ENCODE measurements around the gene BRD4.
A peak's percentile ranks its signal among the peaks of the same experiment; 100 is the strongest.

BRD4 gene

GRCh38 chr19:15288146-15288963 is 44.0 kb downstream of the BRD4 start:
- no peak for DNase-seq

GRCh38 chr19:15287496-15287895 is 44.8 kb downstream of the BRD4 start:
- no peak for DNase-seq

- DNase-seq: no peak
Observed at GRCh38 chr19:15286688-15287365, 45.5 kb downstream of the BRD4 start.

DNA sequence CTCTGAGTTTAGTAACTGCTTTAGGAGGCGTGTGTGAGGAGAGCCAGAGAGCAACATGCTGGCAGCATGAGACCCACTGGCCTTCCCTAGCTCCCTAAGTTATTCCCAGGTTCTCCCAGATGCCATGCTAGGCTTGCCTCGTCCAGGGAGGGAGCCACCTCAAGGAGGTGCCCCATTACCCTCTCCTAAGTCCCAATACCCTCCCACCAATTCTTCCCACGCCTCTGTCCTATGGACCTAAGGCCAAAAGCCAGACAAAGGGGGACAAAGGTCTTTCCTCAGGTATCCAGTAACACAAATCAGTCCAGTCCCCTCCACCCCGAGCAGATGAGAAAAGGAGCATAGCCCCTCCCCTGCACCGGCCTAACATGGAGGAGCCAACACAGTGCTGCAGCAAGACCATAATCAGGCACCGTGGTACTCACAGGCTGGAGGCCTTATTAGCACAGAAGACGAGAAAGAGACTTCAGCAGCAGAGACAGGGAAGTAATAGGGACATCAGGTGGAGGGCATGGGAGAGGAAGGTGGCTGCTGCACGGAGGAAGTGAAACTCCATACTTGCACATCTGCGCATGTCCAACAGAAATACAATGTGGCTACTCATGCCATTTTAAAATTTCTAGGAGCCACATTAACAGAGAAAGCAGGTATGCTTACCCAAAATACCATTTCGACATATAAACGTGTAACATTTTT is 46.3 kb downstream of the BRD4 start:
- DNase-seq: no peak

- no peak for DNase-seq
Observed at GRCh38 chr19:15284896-15285295, 47.4 kb downstream of the BRD4 start.

DNA sequence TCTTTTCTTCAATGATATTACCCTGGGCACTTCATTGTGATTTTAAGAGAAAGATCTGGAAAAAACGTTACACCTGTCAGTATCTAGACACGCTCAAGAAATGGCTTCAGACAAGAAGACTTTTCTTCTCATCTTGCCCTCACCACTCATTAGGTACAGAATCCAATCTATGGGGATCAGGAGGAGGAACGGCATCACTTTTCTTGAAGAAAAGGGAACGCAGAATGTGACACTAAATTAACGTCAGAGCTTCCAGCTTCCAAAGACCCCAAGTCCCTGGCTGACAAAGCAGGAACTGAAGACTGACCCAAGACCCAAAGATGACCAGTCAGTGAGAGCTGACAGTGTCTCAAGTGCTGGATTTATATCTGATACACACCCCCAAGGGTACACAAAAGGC is 48.2 kb downstream of the BRD4 start:
- no peak for DNase-seq

DNA sequence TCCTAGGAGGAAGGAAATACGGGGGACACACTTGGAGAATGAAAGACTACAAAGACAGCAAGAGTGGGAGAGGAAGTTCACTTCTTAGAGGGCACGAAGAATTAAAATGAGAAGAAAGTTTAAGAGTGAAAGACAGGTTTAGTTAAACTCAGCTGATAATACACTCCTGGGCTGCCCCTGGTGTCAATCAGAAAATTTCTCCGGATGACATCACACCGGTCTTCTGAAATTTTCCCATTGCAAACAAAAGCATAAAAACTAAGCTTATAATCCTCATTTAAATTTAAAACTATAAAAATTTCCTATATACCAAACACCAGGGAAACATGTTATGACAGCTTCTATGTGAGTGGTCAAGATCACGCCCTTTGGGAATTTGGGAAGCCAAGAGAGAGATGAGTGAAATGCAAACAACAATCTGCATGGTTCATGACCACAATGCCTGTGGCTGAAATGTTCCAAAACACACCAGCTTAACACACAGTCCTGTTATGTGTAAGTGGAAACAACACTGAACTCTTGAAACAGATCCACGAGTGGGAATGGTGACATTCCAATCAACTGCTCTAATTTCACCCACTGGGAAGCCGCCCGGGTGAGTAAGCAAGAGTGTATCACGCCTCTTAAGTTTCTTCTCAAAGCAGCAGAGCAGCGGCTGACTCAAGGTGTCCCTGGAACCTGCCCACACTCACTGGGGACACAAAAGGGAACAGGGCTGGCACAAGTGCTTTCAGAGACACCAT is 49.0 kb downstream of the BRD4 start:
- peak in 1 of 2 experiments; percentile 25 for DNase-seq

- DNase-seq: no peak
Observed at GRCh38 chr19:15282311-15282705, 50.0 kb downstream of the BRD4 start.

DNA sequence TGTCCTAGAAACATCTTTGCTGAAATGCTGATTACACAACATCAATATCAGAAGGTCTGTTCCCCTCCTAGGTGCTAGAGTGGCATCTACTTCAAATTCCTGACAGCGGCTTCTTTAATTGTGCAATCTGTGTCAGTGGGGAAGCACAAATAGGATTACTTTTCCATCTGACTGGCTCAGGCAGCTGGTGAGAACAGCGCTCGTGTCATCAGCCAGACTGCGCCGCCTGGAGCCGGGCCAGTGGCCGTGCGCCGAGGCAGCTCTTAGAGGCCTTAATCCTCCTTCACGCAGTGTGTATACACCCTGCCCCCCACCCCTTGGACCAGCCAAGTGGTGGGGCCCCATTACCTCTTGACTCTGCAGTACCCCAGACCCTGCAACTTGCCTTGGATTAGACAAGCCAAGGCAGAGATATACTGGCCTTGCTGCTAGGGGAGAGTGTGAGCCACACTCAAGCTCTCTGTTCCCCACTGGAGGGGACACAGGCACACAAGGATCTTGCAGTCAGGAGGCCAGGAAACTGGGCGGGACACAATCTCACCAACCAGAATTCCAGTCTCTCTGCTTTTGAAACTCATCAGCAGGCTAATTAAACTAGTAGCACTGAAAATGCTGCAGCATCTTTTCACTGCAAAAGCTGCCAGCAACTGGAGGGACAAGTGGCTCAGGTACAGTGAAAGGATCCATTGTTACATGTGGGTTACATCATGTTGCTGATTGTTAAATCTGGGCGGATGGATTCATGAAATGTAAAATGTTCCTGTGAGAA is 51.2 kb downstream of the BRD4 start:
- no peak for DNase-seq

DNA sequence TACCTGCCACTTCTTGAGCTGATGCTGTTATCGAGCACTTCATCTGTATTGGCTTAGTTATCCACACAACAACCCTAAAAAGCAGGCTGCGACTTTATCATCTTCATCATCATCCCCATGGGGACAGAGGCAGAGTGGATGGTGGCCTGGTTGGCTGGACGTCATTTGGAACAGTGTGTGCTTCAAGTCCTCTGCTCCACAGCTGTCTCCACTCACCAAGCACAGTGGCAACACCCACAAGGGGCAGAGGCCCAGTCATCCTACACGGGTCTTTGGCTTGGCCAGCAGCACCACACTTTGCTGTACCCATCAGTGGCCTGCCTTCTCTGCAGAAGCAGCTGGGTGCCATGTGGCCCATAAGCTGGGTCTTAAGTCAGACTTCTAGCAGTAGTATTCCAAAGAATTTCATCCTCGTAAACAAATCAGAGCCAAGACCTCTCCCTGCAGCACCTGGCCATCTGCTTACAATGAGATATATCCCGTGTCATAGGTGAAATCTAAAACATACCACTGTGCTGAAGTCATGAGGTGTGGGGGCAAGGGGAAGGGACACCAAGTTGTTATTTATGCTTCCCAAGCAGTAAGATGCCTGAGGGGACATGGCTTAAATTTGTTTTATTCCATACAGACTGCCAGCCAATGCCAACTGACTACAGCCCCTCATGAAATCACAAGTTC is 52.2 kb downstream of the BRD4 start:
- DNase-seq: no peak

DNA sequence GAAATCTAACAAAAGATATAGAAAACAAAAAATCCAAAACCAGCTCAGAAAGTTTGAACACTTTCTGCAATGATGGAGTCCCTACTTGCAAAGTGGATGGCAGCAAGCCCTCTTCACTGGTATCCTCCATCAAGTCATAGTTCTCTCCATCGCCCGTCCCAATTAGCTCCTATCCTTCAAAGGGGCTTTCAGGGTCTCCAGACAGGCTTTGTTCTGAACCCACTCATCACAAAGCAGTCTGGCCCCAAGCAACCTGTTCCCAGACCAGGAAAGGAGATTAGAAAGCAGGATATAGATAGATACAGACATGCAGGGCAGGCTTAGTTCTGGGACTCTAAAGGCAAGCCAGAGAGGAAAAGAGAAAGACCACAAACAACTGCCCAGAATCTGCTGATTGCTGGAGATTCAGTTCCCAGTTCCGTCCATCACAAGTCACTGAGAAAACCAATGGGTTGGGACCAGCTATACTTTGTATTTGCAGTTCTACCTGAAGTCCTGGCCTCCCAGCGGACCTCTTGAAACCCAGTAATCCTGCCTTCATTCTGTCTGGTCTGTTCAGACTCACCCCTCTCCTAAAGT is 52.9 kb downstream of the BRD4 start:
- DNase-seq: no peak

- no peak for DNase-seq
Observed at GRCh38 chr19:15276620-15277215, 55.6 kb downstream of the BRD4 start.

GRCh38 chr19:15274477-15274876 is 57.9 kb downstream of the BRD4 start:
- no peak for DNase-seq

DNA sequence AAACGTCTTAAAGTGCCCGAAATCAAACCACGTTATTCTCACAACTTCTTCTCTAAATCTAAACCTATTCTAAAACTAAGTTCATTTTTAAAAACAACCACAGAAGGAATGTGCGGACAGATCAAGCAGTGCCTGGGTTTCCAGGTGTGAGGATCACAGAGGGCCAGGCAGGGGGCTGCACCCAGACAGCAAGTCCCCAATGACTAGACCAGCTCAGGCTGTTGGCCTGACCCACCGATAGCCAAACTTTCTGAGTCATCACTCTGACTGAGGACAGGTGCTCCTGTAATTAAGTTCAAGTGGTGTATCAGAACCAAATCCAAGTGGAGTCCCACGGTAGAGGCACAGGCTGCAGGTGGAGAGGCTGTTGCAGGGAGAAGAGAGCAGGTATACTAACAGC is 62.5 kb downstream of the BRD4 start:
- no peak for DNase-seq

DNA sequence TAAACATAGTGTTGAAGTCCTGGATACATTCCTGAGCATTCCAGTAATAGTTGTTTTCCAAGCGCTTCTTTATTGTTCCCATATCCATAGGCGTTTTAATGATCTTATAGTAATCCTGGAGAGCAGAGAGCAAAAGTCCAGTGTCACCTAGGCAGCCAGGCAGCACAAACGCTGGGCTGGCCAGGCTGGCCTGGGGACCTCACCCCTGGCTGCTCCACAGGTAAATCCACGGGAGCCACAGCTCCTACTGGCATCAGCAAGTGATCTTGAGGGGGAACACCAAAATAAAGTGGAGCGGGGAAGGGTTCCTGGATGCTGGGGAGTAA is 63.4 kb downstream of the BRD4 start:
- no peak for DNase-seq

DNA sequence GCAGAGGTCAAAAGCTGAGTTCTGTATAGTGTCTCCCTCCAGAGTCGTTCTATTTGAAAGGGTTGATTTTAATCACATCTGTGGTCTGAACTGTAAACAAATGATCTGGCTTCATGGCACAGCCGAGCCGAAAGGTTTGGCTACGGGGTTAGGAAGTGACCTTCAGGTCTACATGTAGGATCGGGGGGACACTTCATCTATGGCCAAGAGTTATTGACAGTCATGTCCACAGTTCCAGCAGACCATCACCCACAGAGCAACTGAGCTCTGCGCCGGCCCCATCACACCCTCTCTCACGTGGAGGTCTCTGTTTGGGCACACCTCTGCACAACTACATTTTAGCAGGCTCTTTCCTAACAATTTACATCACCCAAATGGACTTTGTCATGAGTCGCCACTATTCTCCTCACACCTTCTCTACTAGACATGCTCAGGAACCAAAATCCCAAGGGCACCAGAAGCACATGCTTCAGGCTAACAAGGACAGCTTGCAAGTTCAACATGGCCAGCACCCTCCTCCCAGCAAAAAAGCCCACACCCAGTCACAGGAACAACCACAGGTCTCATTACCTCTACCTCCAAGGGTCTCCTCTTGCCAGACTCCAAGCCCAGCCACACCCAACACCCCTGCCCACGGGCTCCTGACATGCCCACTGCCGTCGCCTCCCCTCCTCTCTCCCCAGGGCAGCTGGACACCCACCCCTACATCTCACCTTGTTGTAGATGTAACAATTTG is 64.0 kb downstream of the BRD4 start:
- no peak for DNase-seq

- no peak for DNase-seq
Observed at GRCh38 chr19:15266683-15267082, 65.7 kb downstream of the BRD4 start.

DNA sequence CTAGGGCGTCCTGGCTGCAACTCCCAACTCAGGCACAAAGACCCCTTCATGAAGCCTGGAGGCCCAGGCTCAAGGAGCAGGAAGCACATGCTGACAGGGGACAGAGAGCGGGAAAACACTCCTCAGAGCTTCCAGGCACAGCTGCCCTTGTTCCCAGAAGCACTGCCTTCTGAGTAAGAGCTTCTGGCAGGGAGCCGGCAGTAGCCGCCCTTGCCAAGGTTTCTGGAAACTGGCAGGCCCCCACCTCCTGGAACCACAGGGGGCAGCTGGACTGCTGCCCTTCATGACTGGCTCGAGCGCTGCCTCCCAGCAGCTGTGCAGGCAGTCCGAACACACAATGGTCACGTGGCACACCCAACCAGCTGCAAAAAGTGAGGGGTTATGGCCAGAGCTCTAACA is 66.5 kb downstream of the BRD4 start:
- DNase-seq: no peak

- DNase-seq: no peak
Observed at GRCh38 chr19:15265214-15265849, 67.0 kb downstream of the BRD4 start.

DNA sequence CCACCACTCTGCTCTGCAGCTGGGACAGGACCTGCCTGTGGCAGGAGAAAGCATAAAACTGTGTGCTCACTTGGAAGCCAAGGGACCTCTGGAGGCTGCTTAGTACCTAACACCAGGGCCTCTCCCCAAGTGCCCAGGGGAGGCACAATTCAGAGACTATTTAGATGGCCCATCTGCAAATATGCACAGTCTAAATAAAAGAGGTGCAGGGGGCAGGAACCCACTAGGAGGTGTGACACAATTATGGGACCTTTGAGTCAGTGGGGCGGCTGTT is 67.5 kb downstream of the BRD4 start:
- no peak for DNase-seq

Data from stimulated activated CD4-positive, alpha-beta T cell treated with anti-CD3 and anti-CD28 coated beads, Interleukin-4, amount 100 ng/mL, for 4 hours (primary cell).